Measurements from ENCODE around the gene STK33. TPM values are rescaled to one million over a fixed set of nuclear protein-coding genes. Genes with fewer than 3 reads are reported as not detected.

STK33 gene
- total RNA-seq, 1 experiment from 2014 or later, result 3.9 TPM

- intact Hi-C loops (cut with micrococcal nuclease; ENCODE audit: unreplicated experiment) (no loop called here), in situ Hi-C loops (cut with HindIII; ENCODE audit: low pct_unique_long_range_greater_than_20kb, low sequenced_read_pairs) (no loop called here)
- CTCF ChIA-PET, result no interaction called here
- Histone ChIP-seq H3K36me3 (ENCODE audit: control insufficient read depth, insufficient read depth, low read length) (no peaks in the 10 kb centered on the region), H3K4me3 (ENCODE audit: low read depth in 2 of 2, low read length in 2 of 2) (no peak overlapping the region), H3K27me3 (ENCODE audit: control insufficient read depth, insufficient read depth, low read length) (peaks cover 14% of the 10 kb centered on the region), H3K27ac (ENCODE audit: low read length) (no peak overlapping the region), H3K9me3 (ENCODE audit: control insufficient read depth, insufficient read depth, low read depth, low read length) (no peaks in the 10 kb centered on the region), H3K4me1 (ENCODE audit: control insufficient read depth, insufficient read depth, low read length) (no peaks in the 10 kb centered on the region)
- TF ChIP-seq, protein P1, sequence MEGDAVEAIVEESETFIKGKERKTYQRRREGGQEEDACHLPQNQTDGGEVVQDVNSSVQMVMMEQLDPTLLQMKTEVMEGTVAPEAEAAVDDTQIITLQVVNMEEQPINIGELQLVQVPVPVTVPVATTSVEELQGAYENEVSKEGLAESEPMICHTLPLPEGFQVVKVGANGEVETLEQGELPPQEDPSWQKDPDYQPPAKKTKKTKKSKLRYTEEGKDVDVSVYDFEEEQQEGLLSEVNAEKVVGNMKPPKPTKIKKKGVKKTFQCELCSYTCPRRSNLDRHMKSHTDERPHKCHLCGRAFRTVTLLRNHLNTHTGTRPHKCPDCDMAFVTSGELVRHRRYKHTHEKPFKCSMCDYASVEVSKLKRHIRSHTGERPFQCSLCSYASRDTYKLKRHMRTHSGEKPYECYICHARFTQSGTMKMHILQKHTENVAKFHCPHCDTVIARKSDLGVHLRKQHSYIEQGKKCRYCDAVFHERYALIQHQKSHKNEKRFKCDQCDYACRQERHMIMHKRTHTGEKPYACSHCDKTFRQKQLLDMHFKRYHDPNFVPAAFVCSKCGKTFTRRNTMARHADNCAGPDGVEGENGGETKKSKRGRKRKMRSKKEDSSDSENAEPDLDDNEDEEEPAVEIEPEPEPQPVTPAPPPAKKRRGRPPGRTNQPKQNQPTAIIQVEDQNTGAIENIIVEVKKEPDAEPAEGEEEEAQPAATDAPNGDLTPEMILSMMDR (IDR thresholded peaks at IDR 0.05), result no peak
- TF ChIP-seq TCF7L2 (IDR thresholded peaks at IDR 0.05; ENCODE audit: low read depth, low read length) (no peak), SIN3A (IDR thresholded peaks at IDR 0.05; ENCODE audit: borderline replicate concordance, insufficient read depth, low read depth, low read length) (no peak), POLR2AphosphoS5 (IDR thresholded peaks at IDR 0.05; ENCODE audit: low read depth, low read length) (no peak)
- TF ChIP-seq, protein P2, sequence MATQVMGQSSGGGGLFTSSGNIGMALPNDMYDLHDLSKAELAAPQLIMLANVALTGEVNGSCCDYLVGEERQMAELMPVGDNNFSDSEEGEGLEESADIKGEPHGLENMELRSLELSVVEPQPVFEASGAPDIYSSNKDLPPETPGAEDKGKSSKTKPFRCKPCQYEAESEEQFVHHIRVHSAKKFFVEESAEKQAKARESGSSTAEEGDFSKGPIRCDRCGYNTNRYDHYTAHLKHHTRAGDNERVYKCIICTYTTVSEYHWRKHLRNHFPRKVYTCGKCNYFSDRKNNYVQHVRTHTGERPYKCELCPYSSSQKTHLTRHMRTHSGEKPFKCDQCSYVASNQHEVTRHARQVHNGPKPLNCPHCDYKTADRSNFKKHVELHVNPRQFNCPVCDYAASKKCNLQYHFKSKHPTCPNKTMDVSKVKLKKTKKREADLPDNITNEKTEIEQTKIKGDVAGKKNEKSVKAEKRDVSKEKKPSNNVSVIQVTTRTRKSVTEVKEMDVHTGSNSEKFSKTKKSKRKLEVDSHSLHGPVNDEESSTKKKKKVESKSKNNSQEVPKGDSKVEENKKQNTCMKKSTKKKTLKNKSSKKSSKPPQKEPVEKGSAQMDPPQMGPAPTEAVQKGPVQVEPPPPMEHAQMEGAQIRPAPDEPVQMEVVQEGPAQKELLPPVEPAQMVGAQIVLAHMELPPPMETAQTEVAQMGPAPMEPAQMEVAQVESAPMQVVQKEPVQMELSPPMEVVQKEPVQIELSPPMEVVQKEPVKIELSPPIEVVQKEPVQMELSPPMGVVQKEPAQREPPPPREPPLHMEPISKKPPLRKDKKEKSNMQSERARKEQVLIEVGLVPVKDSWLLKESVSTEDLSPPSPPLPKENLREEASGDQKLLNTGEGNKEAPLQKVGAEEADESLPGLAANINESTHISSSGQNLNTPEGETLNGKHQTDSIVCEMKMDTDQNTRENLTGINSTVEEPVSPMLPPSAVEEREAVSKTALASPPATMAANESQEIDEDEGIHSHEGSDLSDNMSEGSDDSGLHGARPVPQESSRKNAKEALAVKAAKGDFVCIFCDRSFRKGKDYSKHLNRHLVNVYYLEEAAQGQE (IDR thresholded peaks at IDR 0.05; ENCODE audit: insufficient read depth in 1 of 2, low read depth in 2 of 2, low read length in 1 of 2), result no peak
- BruUV-seq (replicated peaks), result no TSS peak
- ATAC-seq, result no peak
- POLR2A ChIA-PET, result no interaction called here
- no peak for DNase-seq (ENCODE audit: low read depth, low spot score)
Measured at GRCh38 chr11:8480858-8481257, 113.2 kb downstream of the STK33 start.

DNA sequence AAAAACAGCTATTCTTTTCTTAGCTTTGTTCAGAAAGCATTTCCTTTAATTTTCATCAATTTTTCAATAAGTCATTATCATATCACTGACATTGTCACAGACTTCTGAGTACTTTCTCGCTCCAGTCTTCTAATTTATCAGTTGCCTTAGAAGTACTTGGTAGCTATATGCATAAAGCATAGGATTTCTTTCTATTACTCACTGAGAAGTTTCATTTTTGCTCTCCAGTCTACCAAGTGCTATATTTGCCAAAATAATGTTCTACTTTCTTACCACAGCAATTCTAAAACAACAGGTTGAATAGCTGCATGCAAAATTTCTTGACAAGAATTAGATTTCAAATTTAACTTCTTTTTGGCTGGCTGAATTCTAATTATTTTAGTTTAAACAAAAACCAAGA, 116.3 kb downstream of the STK33 start:
- H3K9me3 ChIP-seq (ENCODE audit: control insufficient read depth, insufficient read depth, low read depth, low read length), result no peaks in the 10 kb centered on the region
- BruUV-seq (replicated peaks), result no TSS peak

More for the DNA sequence above, 116.3 kb downstream of the STK33 start:
- no peak for ATAC-seq
- TF ChIP-seq SIN3A (IDR thresholded peaks at IDR 0.05; ENCODE audit: borderline replicate concordance, insufficient read depth, low read depth, low read length), result no peak
- TF ChIP-seq, protein P1 (IDR thresholded peaks at IDR 0.05), result no peak
- ChIA-PET POLR2A (interaction anchor here (0.6 kb wide), 1 partner anchor 63 kb away, joined by 4 read pairs; no protein-coding TSS in a partner anchor), CTCF (no interaction called here)
- in situ Hi-C loops (cut with HindIII; ENCODE audit: low pct_unique_long_range_greater_than_20kb, low sequenced_read_pairs) (no loop called here), intact Hi-C loops (cut with micrococcal nuclease; ENCODE audit: unreplicated experiment) (no loop called here)
- Histone ChIP-seq H3K4me3 (ENCODE audit: low read depth in 2 of 2, low read length in 2 of 2) (no peak overlapping the region), H3K27me3 (ENCODE audit: control insufficient read depth, insufficient read depth, low read length) (peaks cover 13% of the 10 kb centered on the region), H3K36me3 (ENCODE audit: control insufficient read depth, insufficient read depth, low read length) (no peaks in the 10 kb centered on the region), H3K27ac (ENCODE audit: low read length) (no peak overlapping the region), H3K4me1 (ENCODE audit: control insufficient read depth, insufficient read depth, low read length) (no peaks in the 10 kb centered on the region)
- no peak for DNase-seq (ENCODE audit: low read depth, low spot score)

Data from Panc1 (cell line).